Suprapubic skin (tissue), 4 donors: ENCODE measurements around the gene RAB3C. TPM values are rescaled to one million over a fixed set of nuclear protein-coding genes. Genes with fewer than 3 reads are reported as not detected.

Experiments
- DNase-seq, 2 donors: peaks; one replicate each; pipeline ENCODE4 v3.0.0-alpha.2; 2019; ENCODE audit warnings: low spot score in 2 of 2
- H3K27ac ChIP-seq: fragments of 200-600 bp; sonication (generic); one replicate; pipeline ENCODE4 v1.5.1; 2019
- H3K27me3 ChIP-seq: fragments of 200-600 bp; sonication (generic); one replicate; pipeline ENCODE4 v1.5.1; 2019
- H3K36me3 ChIP-seq: fragments of 200-600 bp; sonication (generic); one replicate; pipeline ENCODE4 v1.5.1; 2019
- H3K4me1 ChIP-seq: fragments of 200-600 bp; sonication (generic); one replicate; pipeline ENCODE4 v1.5.1; 2019
- H3K4me3 ChIP-seq: fragments of 200-600 bp; sonication (generic); one replicate; pipeline ENCODE4 v1.5.1; 2019; ENCODE audit warnings: mild to moderate bottlenecking
- H3K9me3 ChIP-seq: fragments of 200-600 bp; sonication (generic); one replicate; pipeline ENCODE4 v1.5.1; 2019
- CTCF ChIP-seq, 2 donors: fragments of 200-600 bp in 1 of 2; fragments of 450-650 bp in 1 of 2; sonication (generic) in 1 of 2; IDR thresholded peaks; one replicate each; pipeline ENCODE4 v1.5.1; 2016 to 2019; ENCODE audit warnings: antibody characterized with exemption in 2 of 2, mild to moderate bottlenecking in 1 of 2, moderate library complexity in 1 of 2
- EP300 ChIP-seq: sonication (generic); formaldehyde crosslinking; IDR thresholded peaks from one replicate; pipeline ENCODE4 v1.6.1; 2017; ENCODE audit warnings: antibody characterized with exemption
- POLR2A ChIP-seq, 2 donors: fragments of 450-650 bp; IDR thresholded peaks; one replicate each; pipeline ENCODE4 v1.6.1; 2017; ENCODE audit warnings: antibody characterized with exemption in 2 of 2, mild to moderate bottlenecking in 2 of 2, moderate library complexity in 2 of 2
- POLR2AphosphoS5 ChIP-seq, 3 donors: sonication (generic); formaldehyde crosslinking; IDR thresholded peaks; one replicate each; pipeline ENCODE4 v1.6.1; 2017; ENCODE audit warnings: antibody characterized with exemption in 3 of 3
- WGBS: methylation state at CpG from one replicate; pipeline ENCODE4 v1.1.5; 2018; 5-methylcytosine and 5-hydroxymethylcytosine counted together
- total RNA-seq, 4 donors: library from RNA; depleted of rRNA; stranded (reverse); fragments of >200 nt; gene quantifications; one replicate each; pipeline ENCODE4 v1.1.0, GENCODE V29; 2016

Gene RAB3C
- total RNA-seq, 4 donors from 2014 or later = 0.08 to 1.1 (median 0.27) TPM

- Histone ChIP-seq H3K4me3 (no peak overlapping the region), H3K9me3 (no peaks in the 10 kb centered on the region), H3K27me3 (no peaks in the 10 kb centered on the region), H3K27ac (no peak overlapping the region), H3K36me3 (no peaks in the 10 kb centered on the region), H3K4me1 (no peaks in the 10 kb centered on the region)
- whole genome bisulfite sequencing = 93% methylated on average over 5 of the region's 5 CpGs
- DNase-seq = no peak
- TF ChIP-seq EP300 = no peak
- no peak for TF ChIP-seq POLR2AphosphoS5 (IDR thresholded peaks at IDR 0.05)
- no peak for TF ChIP-seq POLR2A (IDR thresholded peaks at IDR 0.05)
- no peak for TF ChIP-seq CTCF (IDR thresholded peaks at IDR 0.05)
Observed at GRCh38 chr5:58736214-58736613, 153.3 kb downstream of the RAB3C start.

DNA sequence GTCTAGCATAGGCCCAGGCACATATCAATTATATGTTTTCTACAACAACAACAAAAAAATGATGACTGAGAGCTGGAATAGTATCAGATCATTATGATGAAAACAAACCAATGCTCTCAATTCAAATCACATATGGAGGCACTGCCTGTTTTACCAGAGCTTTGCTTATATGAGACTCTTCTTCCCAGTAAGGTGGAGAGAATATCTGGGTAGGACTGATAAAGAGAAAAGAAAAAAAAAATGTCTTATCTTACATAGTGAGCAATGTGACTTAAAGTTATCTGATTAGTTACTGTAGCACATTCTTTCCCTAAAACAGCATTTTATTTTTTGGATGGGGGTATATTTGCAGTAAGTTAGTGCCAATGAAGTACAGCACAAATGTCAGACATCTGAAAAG, 154.8 kb downstream of the RAB3C start:
- no peaks in the 10 kb centered on the region for H3K27me3 ChIP-seq
- no peak overlapping the region for H3K27ac ChIP-seq
- DNase-seq = no peak
- TF ChIP-seq CTCF (IDR thresholded peaks at IDR 0.05) (no peak), POLR2A (IDR thresholded peaks at IDR 0.05) (no peak), POLR2AphosphoS5 (IDR thresholded peaks at IDR 0.05) (no peak), EP300 (no peak)
- H3K4me3 ChIP-seq = no peak overlapping the region
- no peaks in the 10 kb centered on the region for H3K36me3 ChIP-seq
- H3K9me3 ChIP-seq = no peaks in the 10 kb centered on the region
- H3K4me1 ChIP-seq = no peaks in the 10 kb centered on the region

GRCh38 chr5:58738336-58738735, 155.5 kb downstream of the RAB3C start:
- H3K27me3 ChIP-seq = no peaks in the 10 kb centered on the region
- WGBS = 73% methylated on average over 2 of the region's 2 CpGs
- no peaks in the 10 kb centered on the region for H3K36me3 ChIP-seq
- H3K4me3 ChIP-seq = no peak overlapping the region
- no peak overlapping the region for H3K27ac ChIP-seq
- no peaks in the 10 kb centered on the region for H3K4me1 ChIP-seq
- no peak for DNase-seq
- TF ChIP-seq CTCF (IDR thresholded peaks at IDR 0.05) = no peak
- no peak for TF ChIP-seq POLR2AphosphoS5 (IDR thresholded peaks at IDR 0.05)
- no peak for TF ChIP-seq EP300
- no peak for TF ChIP-seq POLR2A (IDR thresholded peaks at IDR 0.05)
- H3K9me3 ChIP-seq = no peaks in the 10 kb centered on the region

DNA sequence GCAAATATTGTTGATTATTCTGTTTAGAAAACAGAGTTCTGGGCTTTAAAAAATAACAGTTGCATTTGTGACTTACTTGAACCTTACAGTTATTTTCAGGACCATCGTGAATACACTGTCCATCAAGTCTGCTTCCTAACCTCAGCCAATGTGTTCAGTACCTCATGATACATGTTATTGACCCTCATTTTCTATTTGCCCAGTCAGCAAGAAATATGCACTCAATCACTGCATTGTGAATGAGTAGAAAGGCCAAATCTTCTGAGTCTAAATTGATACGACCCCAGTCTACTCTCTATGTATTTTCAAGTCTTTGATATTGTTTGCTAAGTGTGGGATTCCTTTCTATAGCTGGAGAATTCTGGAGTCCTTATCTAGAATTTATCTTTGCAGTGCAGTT, 156.2 kb downstream of the RAB3C start:
- WGBS = 86% methylated on average over 2 of the region's 2 CpGs
- TF ChIP-seq POLR2A (IDR thresholded peaks at IDR 0.05) = no peak
- no peak for TF ChIP-seq EP300
- no peak for TF ChIP-seq POLR2AphosphoS5 (IDR thresholded peaks at IDR 0.05)
- TF ChIP-seq CTCF (IDR thresholded peaks at IDR 0.05) = no peak
- Histone ChIP-seq H3K4me3 (no peak overlapping the region), H3K4me1 (no peaks in the 10 kb centered on the region), H3K27me3 (no peaks in the 10 kb centered on the region), H3K9me3 (no peaks in the 10 kb centered on the region), H3K27ac (no peak overlapping the region), H3K36me3 (no peaks in the 10 kb centered on the region)
- DNase-seq = no peak

GRCh38 chr5:58740956-58741355, 158.1 kb downstream of the RAB3C start:
- Histone ChIP-seq H3K9me3 (no peaks in the 10 kb centered on the region), H3K4me3 (no peak overlapping the region), H3K4me1 (no peaks in the 10 kb centered on the region), H3K36me3 (no peaks in the 10 kb centered on the region), H3K27me3 (no peaks in the 10 kb centered on the region), H3K27ac (no peak overlapping the region)
- no peak for TF ChIP-seq POLR2AphosphoS5 (IDR thresholded peaks at IDR 0.05)
- no peak for TF ChIP-seq POLR2A (IDR thresholded peaks at IDR 0.05)
- no peak for TF ChIP-seq EP300
- TF ChIP-seq CTCF (IDR thresholded peaks at IDR 0.05) = no peak
- no peak for DNase-seq
- 79% methylated on average over 3 of the region's 3 CpGs for WGBS
